Measurements from ENCODE around the gene METTL21A.
"Not testable (repeated sequence)": the region's sequence is repeated elsewhere in the genome, so short reads cannot be mapped to it uniquely, and the experiment has no call there.

The METTL21A gene
- 13.4 to 16.5 reads per million in 2 donors for total RNA-seq

- peak; percentile 91 to 98 (median 95) for DNase-seq
Observed at GRCh38 chr2:207625014-207625907, at the start of gene METTL21A. METTL21A (minus strand) TSS chr2:207625394; CDS start chr2:207624375, 1,019 bp downstream.

GRCh38 chr2:207674826-207675225, 49.6 kb upstream of the METTL21A start:
- no peak for DNase-seq

- DNase-seq, result no peak
Observed at GRCh38 chr2:207674266-207674774, 49.1 kb upstream of the METTL21A start.

GRCh38 chr2:207673431-207673830, 48.2 kb upstream of the METTL21A start:
- no peak for DNase-seq

GRCh38 chr2:207670887-207671286, 45.7 kb upstream of the METTL21A start:
- DNase-seq, result no peak

GRCh38 chr2:207663870-207664545, 38.8 kb upstream of the METTL21A start:
- no peak for DNase-seq

- no peak for DNase-seq
Observed at GRCh38 chr2:207662203-207662602, 37.0 kb upstream of the METTL21A start.

- no peak for DNase-seq
Observed at GRCh38 chr2:207660994-207661393, 35.8 kb upstream of the METTL21A start.

- no peak for DNase-seq
Observed at GRCh38 chr2:207658156-207658555, 33.0 kb upstream of the METTL21A start.

- DNase-seq, result no peak
Observed at GRCh38 chr2:207655000-207655399, 29.8 kb upstream of the METTL21A start.

GRCh38 chr2:207646582-207646981, 21.4 kb upstream of the METTL21A start:
- not testable (repeated sequence) for DNase-seq

GRCh38 chr2:207643892-207644291, 18.7 kb upstream of the METTL21A start:
- DNase-seq, result no peak

GRCh38 chr2:207640661-207641060, 15.5 kb upstream of the METTL21A start:
- no peak for DNase-seq

GRCh38 chr2:207640160-207640559, 15.0 kb upstream of the METTL21A start:
- DNase-seq, result no peak

- not testable (repeated sequence) for DNase-seq
Observed at GRCh38 chr2:207639288-207639687, 14.1 kb upstream of the METTL21A start.

GRCh38 chr2:207635468-207636200, 10.4 kb upstream of the METTL21A start:
- DNase-seq, result no peak

- DNase-seq, result no peak
Observed at GRCh38 chr2:207633686-207634085, 8.5 kb upstream of the METTL21A start.

GRCh38 chr2:207632575-207633493, 7.6 kb upstream of the METTL21A start:
- DNase-seq, result peak in 1 of 5 experiments; percentile 26

- DNase-seq, result no peak
Observed at GRCh38 chr2:207630491-207630890, 5.3 kb upstream of the METTL21A start.

- no peak for DNase-seq
Observed at GRCh38 chr2:207629553-207629952, 4.4 kb upstream of the METTL21A start.

- peak; percentile 25 to 82 (median 53) for DNase-seq
Observed at GRCh38 chr2:207624185-207625013, 795 bp downstream of the METTL21A start.
